Fibroblast of lung (primary cell): ENCODE data around the gene NFATC2. TPM values are rescaled to one million over a fixed set of nuclear protein-coding genes. Genes with fewer than 3 reads are reported as not detected.

Experiments
- DNase-seq, 2 donors: peaks; one replicate each; pipeline versions ENCODE4 v3.0.0 to v3.0.0-alpha.2; 2010; ENCODE audit warnings: low read depth in 2 of 2
- H2AFZ ChIP-seq: 2 replicates; pipeline ENCODE4 v1.5.1; 2012; ENCODE audit warnings: low read length, control low read depth, inconsistent platforms
- H3K27ac ChIP-seq: 2 replicates; pipeline ENCODE4 v1.5.1; 2011; ENCODE audit warnings: low read length, control low read depth; ENCODE audit not compliant: insufficient read depth
- H3K27me3 ChIP-seq: 2 replicates; pipeline ENCODE4 v1.5.1; 2011; ENCODE audit warnings: mild to moderate bottlenecking, low read length; ENCODE audit not compliant: control insufficient read depth, insufficient read depth
- H3K36me3 ChIP-seq: 2 replicates; pipeline ENCODE4 v1.5.1; 2011; ENCODE audit warnings: low read length; ENCODE audit not compliant: control insufficient read depth, insufficient read depth
- H3K4me1 ChIP-seq: 2 replicates; pipeline ENCODE4 v1.5.1; 2011; ENCODE audit warnings: low read length; ENCODE audit not compliant: control insufficient read depth, insufficient read depth; ENCODE audit errors: extremely low read depth
- H3K4me2 ChIP-seq: 2 replicates; pipeline ENCODE4 v1.5.1; 2011; ENCODE audit warnings: low read length, control low read depth; ENCODE audit not compliant: insufficient read depth; ENCODE audit errors: extremely low read depth
- H3K4me3 ChIP-seq, 4 experiments: fragments of 200-600 bp in 1 of 4; sonication (generic) in 1 of 4; replicated peaks in 1 of 4; 2 replicates each; pipeline ENCODE4 v1.5.1; 2011 to 2016; ENCODE audit warnings: low read length in 4 of 4, low read depth in 3 of 4, mild to moderate bottlenecking in 3 of 4, control low read depth in 2 of 4, inconsistent platforms in 1 of 4, mixed read lengths in 1 of 4; ENCODE audit not compliant: insufficient read depth in 1 of 4; ENCODE audit errors: control extremely low read depth in 1 of 4
- H3K79me2 ChIP-seq: 2 replicates; pipeline ENCODE4 v1.5.1; 2012; ENCODE audit warnings: mild to moderate bottlenecking, low read length, inconsistent platforms; ENCODE audit not compliant: control insufficient read depth, insufficient read depth
- H3K9ac ChIP-seq: 2 replicates; pipeline ENCODE4 v1.5.1; 2011; ENCODE audit warnings: mild to moderate bottlenecking, low read length, control low read depth; ENCODE audit not compliant: insufficient read depth
- H3K9me3 ChIP-seq: 2 replicates; pipeline ENCODE4 v1.5.1; 2012; ENCODE audit warnings: low read depth, low read length; ENCODE audit not compliant: control insufficient read depth, insufficient read depth
- H4K20me1 ChIP-seq: 2 replicates; pipeline ENCODE4 v1.5.1; 2011; ENCODE audit warnings: low read length; ENCODE audit not compliant: control insufficient read depth, insufficient read depth; ENCODE audit errors: extremely low read depth
- EZH2 ChIP-seq: IDR thresholded peaks from 2 replicates; pipeline ENCODE4 v1.5.1; 2012; ENCODE audit warnings: low read length, control low read depth, mild to moderate bottlenecking; ENCODE audit errors: missing control alignments
- polyA plus RNA-seq, 2 donors: library from polyadenylated mRNA; depleted of rRNA in 1 of 2; stranded (reverse) in 1 of 2; unstranded in 1 of 2; fragments of >200 nt; gene quantifications; 2 replicates each; pipeline ENCODE4 v1.2.1, GENCODE V29; 2011 to 2012; ENCODE audit warnings: missing spikeins in 1 of 2
- total RNA-seq: library from RNA; depleted of rRNA; stranded (reverse); fragments of >200 nt; gene quantifications from 2 replicates; pipeline ENCODE4 v1.2.1, GENCODE V29; 2014
- TF ChIP-seq, protein P1 (sequence below), 2 donors: IDR thresholded peaks in 1 of 2; conservative IDR thresholded peaks in 1 of 2; 1 replicate in 1 of 2; 2 replicates in 1 of 2; pipeline ENCODE4 v1.5.1; 2011 to 2012; ENCODE audit warnings: low read length in 2 of 2, control low read depth in 1 of 2, inconsistent platforms in 1 of 2, low read depth in 1 of 2, mild to moderate bottlenecking in 1 of 2

NFATC2 gene
- total and polyA plus RNA-seq, 2 donors (not counting 1 experiment from before 2014, with no cell fraction given), result 0.50 to 1.2 TPM

DNA sequence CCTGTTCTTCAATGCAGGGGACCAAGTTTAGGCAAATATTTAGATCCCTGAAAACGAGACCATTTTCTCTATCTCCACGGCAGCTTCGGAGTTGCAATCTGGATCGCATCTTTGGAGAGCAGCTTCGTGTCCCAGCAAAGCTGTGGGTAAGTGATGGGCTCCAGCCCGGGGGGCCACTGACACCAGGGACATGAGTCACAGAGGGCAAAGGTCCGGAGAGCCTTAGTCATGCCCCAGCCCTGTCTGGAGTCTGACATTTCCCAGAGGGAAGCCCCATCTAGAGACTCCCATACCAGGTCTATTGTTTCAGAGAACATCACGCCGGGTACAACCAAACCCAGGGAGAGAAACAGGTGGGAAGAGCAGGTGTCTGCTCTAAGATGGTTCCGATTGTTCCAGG lies 95.9 kb downstream of the NFATC2 start:
- Histone ChIP-seq H3K27me3 (no peaks in the 10 kb centered on the region), H4K20me1 (no peaks in the 10 kb centered on the region), H3K79me2 (no peaks in the 10 kb centered on the region), H3K4me3 (peak overlapping the region in 2 of 4 experiments; percentile 8 to 10), H3K4me1 (peaks cover 12% of the 10 kb centered on the region), H3K4me2 (peak overlapping the region; percentile 66), H3K36me3 (no peaks in the 10 kb centered on the region), H3K27ac (peak overlapping the region; percentile 68), H3K9ac (no peak overlapping the region), H2AFZ (no peak overlapping the region), H3K9me3 (no peaks in the 10 kb centered on the region)
- TF ChIP-seq EZH2, result no peak
- TF ChIP-seq, protein P1, sequence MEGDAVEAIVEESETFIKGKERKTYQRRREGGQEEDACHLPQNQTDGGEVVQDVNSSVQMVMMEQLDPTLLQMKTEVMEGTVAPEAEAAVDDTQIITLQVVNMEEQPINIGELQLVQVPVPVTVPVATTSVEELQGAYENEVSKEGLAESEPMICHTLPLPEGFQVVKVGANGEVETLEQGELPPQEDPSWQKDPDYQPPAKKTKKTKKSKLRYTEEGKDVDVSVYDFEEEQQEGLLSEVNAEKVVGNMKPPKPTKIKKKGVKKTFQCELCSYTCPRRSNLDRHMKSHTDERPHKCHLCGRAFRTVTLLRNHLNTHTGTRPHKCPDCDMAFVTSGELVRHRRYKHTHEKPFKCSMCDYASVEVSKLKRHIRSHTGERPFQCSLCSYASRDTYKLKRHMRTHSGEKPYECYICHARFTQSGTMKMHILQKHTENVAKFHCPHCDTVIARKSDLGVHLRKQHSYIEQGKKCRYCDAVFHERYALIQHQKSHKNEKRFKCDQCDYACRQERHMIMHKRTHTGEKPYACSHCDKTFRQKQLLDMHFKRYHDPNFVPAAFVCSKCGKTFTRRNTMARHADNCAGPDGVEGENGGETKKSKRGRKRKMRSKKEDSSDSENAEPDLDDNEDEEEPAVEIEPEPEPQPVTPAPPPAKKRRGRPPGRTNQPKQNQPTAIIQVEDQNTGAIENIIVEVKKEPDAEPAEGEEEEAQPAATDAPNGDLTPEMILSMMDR (conservative IDR thresholded peaks at IDR 0.05 in 1 of 2, IDR thresholded peaks at IDR 0.05 in 1 of 2; ENCODE audit: low read depth in 1 of 2, low read length in 2 of 2), result no peak
- peak; percentile 78 to 81 for DNase-seq

DNA sequence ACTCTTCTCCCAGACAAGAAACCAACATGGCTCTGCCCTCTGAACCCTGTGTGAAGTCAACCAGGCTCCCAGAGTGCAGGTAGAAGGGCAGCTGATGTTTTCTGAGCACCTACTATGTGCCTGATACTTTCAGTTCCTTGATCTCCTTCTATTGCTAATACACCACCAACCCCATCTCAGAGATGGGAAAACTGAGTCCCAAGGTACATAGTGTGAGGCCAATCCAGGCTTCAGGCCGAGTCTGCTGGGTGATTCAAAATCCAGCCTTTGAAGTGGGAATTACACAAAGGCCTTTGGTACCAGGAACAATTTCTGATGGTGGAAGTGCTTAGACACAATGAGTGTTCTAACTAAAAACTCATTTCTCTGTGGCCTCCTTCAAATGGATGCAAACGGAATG lies 96.3 kb downstream of the NFATC2 start:
- H3K79me2 ChIP-seq, result no peaks in the 10 kb centered on the region
- no peaks in the 10 kb centered on the region for H3K36me3 ChIP-seq
- DNase-seq, result no peak
- H2AFZ ChIP-seq, result no peak overlapping the region
- H3K4me1 ChIP-seq, result peaks cover 12% of the 10 kb centered on the region
- TF ChIP-seq, protein P1 (conservative IDR thresholded peaks at IDR 0.05 in 1 of 2, IDR thresholded peaks at IDR 0.05 in 1 of 2; ENCODE audit: low read depth in 1 of 2, low read length in 2 of 2), result no peak
- no peak for TF ChIP-seq EZH2
- no peaks in the 10 kb centered on the region for H4K20me1 ChIP-seq
- H3K9me3 ChIP-seq, result no peaks in the 10 kb centered on the region
- no peak overlapping the region for H3K9ac ChIP-seq
- H3K4me2 ChIP-seq, result peak overlapping the region; percentile 28
- peak overlapping the region; percentile 68 for H3K27ac ChIP-seq
- no peak overlapping the region for H3K4me3 ChIP-seq
- H3K27me3 ChIP-seq, result no peaks in the 10 kb centered on the region

DNA sequence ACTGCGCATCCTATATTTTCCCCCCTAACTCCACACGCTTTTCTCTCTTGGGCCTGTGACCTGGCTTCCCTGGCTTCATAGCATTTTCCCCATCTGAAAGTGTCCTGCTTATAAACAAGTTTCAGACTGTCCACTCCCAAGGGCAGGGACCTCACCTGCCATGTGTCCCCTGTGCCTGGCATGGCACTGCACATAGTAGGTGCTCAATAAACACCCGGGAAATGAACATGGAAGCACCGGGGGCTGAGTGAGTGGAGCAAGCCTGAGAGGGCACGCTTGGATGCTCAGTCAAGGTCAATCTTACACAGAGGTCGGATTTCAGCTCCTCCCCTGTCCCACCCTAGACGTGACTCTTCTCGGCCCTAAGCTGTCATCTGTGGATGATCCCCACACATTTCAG lies 96.9 kb downstream of the NFATC2 start:
- Histone ChIP-seq H3K9ac (no peak overlapping the region), H3K36me3 (no peaks in the 10 kb centered on the region), H3K27ac (no peak overlapping the region), H3K9me3 (no peaks in the 10 kb centered on the region), H3K79me2 (no peaks in the 10 kb centered on the region), H3K27me3 (no peaks in the 10 kb centered on the region), H3K4me3 (no peak overlapping the region), H3K4me1 (peaks cover 12% of the 10 kb centered on the region), H4K20me1 (no peaks in the 10 kb centered on the region), H3K4me2 (no peak overlapping the region), H2AFZ (no peak overlapping the region)
- DNase-seq, result no peak
- TF ChIP-seq, protein P1 (conservative IDR thresholded peaks at IDR 0.05 in 1 of 2, IDR thresholded peaks at IDR 0.05 in 1 of 2; ENCODE audit: low read depth in 1 of 2, low read length in 2 of 2), result no peak
- no peak for TF ChIP-seq EZH2
